H1 (cell line): ENCODE results near the gene ZBTB16. TPM values are rescaled to one million over a fixed set of nuclear protein-coding genes. Genes with fewer than 3 reads are reported as not detected.

Experiments used
- CBX5 ChIP-seq: fragments of 300-800, 300-1000 bp; sonication (generic); IDR thresholded peaks from 2 replicates; pipeline ENCODE4 v1.7.1; 2016; ENCODE audit warnings: antibody characterized with exemption, low read length, low read depth
- EZH2 ChIP-seq: fragments of 200-600 bp; sonication (generic); IDR thresholded peaks from 2 replicates; pipeline ENCODE4 v1.7.1; 2012; ENCODE audit warnings: low read depth, mild to moderate bottlenecking, moderate library complexity, low read length, inconsistent platforms; ENCODE audit not compliant: severe bottlenecking
- JUN ChIP-seq: IDR thresholded peaks from 2 replicates; pipeline ENCODE4 v1.6.1; 2011; ENCODE audit warnings: low read depth, mild to moderate bottlenecking, improper control_type of control experiment, low read length
- polyA plus RNA-seq, 7 experiments: library from polyadenylated mRNA; depleted of rRNA in 3 of 7; stranded (reverse) in 5 of 7; unstranded in 2 of 7; fragments of >200 nt in 5 of 7; fragments of 200-250 nt in 2 of 7; gene quantifications; 1 replicate in 5 of 7; 2 replicates in 1 of 7; 4 replicates in 1 of 7; pipeline versions ENCODE4 v1.2.1 to v1.2.3, GENCODE V29; 2011 to 2013; ENCODE audit warnings: missing spikeins in 2 of 7, mixed read lengths in 2 of 7
- total RNA-seq: library from RNA; stranded (reverse); fragmentation: NEBNext Ultra II Directional; extraction: Animal tissue kit (Norgen Biotek cat#: 25700); gene quantifications from 2 replicates; pipeline ENCODE4 v1.2.1, GENCODE V29; 2021

ZBTB16 gene
- total and polyA plus RNA-seq, 2 of the 8 experiments (the other 6 are each of a cell fraction or from before 2014, with no cell fraction given) = 0.12 to 0.61 TPM

GRCh38 chr11:114152785-114153184 is 93.3 kb downstream of the ZBTB16 start (continued):
- TF ChIP-seq CBX5 (no peak), JUN (no peak), EZH2 (no peak)
